NCI-H82 treated with DMSO at 0.1 percent for 48 hours (cell line): ENCODE data around the gene TOPBP1.
"Not testable (repeated sequence)": the region's sequence is repeated elsewhere in the genome, so short reads cannot be mapped to it uniquely, and the experiment has no call there.

Source experiments
- DNase-seq: peaks from one replicate; lab custom pipeline; 2025; ENCODE audit not compliant: unreplicated experiment; lab: John Stamatoyannopoulos, UW

The TOPBP1 gene

DNA sequence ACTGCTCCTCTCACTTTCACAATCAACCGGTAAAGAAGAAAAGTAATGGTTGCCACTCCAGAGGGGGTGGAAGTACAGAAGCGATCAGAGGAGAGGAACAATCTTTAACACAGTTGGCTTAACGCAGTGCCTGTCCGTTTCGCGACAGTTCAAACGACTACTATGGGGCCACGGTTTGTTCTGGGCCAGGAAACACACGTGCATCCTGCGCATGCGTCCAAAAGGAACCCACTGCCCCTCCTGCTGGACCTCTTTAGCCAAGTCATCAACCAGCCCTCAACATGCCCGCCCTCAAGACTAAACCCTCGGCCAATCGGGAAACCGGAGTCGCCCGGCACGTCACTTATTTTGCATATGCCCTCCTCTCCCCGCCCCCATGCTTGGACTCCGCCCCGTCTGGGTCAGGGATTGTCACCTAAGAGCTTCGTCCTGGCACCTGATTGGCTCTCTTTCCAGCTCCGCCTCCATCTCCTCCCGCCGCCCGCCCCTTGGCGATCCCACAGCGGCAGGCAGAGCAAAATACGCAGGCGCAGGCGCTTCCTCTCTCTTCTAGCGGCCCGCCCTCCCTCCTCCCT lies 88.6 kb downstream of the TOPBP1 start:
- no peak for DNase-seq

DNA sequence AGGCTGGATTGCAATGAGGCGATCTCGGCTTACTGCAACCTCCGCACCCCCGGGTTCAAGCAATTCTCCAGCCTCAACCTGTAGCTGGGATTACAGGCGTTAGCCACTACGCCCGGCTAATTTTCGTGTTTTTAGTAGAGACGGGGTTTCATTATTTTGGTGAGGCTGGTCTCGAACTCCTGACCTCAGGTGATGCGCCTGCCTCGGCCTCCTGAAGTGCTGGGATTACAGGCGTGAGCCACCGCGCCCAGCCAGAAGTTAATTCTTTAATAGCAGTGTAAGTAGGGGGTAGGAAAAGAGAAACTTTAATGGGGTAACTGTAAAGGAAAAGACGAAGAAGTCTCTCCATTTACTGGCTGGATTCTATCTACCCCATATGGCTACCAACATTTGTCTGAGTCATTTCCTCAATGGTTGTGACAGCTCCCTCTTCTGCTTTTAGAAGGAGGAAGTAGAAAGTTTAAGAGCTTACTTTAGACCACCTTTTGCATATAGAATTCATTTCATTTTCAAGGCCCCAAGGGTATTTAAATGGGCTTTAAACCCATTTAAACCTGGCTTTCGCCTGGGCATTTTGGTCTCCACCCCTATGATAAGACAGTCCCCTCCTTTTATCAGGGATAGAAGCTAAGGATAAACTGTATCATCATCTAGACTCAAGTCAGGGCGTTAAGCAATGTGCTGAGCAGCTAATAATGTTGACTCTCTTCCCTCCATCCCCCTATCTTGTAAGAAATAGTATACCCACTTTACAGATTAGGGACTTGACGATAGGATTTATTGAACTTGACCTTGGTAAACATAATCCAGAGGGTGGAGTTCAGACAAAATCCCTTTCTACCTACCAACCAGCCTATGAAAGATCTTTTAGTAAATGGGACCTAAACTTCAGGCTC lies 89.3 kb downstream of the TOPBP1 start:
- no peak for DNase-seq

DNA sequence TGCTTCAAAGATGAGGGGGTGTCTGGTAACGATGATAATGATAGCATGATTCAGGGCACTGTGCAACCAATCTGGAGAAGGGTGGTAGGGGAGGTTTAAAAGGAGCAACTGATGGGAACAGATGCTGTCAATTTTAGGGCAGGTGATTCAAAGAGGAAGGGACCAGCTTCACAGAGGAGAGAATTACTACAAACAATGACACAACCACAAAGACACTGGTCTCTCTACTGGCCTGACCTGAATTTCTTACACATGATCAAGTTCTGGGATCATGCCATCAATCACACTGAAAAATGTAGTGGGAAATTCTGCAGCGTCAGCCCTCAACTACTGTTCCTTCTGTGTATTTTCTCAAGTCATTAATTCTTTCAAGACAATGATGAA lies 90.8 kb downstream of the TOPBP1 start:
- no peak for DNase-seq

DNA sequence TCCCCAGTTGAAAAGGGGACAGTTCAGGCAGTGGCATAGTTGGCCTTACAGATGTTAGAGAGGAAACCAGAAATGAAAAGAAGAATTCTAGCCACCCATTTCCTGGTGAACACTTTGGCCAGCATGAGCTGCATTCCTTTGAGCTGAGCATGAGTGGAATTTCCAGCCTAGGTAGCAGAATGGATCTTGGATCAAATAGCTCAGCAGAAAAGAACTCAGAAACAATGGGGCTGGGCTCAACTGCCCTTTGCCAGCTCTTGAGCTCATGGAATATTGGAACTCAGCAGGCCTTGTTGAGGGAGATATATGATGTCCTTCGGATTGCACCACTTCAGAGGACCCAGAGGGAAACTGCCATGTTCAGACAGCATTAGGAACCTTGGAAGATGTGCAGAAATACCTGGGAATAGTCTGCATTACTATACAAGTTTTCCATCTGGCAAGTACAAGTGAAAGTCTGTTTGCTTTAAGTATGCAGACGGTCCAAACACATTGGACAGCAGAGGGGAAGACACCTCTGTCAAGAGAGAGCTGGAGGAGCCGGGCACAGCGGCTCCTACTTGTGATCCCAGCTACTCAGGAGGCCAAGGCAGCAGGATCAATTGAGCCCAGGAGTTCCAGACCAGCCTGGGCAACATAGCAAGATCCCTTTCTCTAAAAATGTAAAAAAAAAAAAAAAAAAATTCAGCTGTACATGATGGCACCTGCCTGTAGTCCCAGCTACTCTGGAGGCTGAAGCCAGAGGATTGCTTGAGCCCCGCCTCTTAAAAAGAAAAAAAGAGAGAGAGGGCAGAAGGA lies 91.4 kb downstream of the TOPBP1 start:
- DNase-seq, result no peak

DNA sequence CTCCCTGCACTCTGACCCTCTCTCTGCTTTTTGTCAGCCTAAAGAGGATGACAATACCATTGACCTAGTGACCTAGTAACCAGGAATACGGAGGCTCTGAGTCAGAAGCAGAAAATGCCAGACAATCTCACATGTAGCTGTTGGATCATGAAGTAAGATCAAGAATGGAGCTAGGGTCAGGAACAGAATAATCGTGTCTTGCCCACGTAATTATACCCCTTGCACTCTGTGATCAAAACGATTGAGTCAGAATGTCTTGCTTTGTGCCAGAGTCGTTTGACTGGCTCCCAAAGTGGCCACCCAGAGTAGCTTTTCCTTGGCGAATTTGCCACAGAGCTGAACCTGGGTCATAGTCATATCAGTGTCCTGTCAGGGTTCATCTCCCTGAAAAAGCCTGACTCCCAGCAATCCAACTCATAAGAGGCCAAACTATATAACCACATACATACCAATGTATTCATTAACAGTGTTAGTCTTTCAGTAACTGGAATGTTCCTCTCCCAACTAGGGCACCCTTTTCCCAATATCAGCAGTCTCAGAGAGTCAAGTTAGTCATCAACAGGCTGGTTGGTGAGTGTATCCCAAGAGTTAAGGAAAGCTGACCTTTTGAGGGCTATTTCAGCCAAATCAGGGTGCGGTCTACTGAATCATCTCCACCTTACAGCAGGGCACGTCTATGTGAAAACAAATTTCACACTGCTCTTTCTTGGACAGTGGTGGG lies 93.3 kb downstream of the TOPBP1 start:
- DNase-seq, result no peak

DNA sequence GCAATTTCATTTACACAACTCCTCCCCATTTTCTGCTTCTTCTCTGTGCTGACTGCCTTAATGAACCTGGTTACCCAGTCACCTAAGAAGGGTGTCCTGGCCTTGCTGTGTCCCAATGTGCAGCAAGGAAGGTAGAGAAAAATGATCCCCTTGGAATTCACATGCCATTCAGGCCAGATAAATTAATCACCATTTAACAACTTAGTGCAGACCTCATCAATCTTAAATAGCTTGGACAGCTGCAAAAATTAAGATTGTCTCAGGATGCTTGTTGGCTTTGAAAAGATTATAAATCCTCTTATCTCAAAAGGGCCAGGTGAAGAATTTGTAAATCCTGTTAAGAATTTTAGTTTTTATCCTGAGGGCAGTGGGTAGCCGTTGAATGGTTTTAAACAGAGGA lies 97.9 kb downstream of the TOPBP1 start:
- no peak for DNase-seq

DNA sequence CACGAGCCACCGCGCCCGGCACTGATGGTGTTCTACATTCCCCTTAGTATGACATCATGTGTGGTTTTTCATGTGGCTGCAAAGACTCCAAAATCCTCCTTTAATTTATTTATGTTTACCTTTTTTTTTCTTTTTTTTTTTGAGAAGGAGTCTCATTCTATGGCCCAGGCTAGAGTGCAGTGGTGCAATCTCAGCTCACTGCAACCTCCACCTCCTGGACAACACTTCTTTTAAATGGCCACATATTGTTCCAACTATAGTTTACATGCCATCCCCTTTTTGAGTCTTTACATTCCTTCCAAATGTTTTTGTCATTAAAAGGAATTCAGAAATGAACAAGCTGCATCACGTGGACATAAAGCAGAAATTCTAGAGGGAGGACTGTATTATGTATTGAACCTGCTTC lies 98.6 kb downstream of the TOPBP1 start:
- no peak for DNase-seq

DNA sequence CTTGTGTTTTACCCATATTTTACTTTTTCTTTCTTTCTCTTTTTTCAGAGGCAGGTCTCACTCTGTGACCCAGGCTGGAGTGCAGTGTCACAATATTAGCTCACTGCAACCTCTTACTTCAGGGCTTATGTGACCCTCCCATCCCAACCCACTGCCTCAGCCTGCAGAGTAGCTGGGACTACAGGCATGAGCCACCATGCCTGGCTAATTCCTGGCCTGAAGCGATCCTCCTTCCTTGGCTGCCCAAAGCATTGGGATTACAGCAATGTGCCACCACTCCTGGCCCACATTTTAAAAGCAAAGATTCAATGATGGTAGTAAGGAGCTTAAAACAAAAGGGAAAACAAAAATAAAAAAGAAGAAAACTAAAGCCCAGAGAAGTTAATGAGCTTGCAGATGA lies 99.4 kb downstream of the TOPBP1 start:
- DNase-seq, result no peak

DNA sequence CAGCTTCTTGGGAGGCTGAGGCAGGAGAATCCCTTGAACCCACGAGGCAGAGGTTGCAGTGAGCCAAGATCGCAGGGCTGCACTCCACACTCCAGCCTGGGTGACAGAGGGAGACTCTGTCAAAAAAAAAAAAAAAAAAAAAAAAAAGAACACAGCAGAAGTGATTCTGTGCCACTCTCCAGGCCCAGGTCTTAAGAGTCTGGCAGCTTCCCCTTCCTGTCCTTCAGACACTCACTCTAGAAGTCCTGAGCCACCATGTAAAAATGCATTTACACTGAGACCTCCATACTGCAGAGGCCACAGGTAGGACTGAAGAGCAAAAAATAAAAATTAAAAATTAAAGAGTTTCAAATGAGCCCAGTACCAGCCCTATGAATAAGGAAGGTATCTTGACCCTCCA lies 100.1 kb downstream of the TOPBP1 start:
- no peak for DNase-seq

DNA sequence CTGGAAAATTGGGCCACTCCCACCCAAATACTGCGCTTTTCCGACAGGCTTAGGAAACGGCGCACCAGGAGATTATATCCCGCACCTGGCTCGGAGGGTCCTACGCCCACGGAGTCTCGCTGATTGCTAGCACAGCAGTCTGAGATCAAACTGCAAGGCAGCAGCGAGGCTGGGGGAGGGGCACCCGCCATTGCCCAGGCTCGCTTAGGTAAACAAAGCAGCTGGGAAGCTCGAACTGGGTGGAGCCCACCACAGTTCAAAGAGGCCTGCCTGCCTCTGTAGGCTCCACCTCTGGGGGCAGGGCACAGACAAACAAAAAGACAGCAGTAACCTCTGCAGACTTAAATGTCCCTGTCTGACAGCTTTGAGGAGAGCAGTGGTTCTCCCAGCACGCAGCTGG lies 110.2 kb downstream of the TOPBP1 start:
- DNase-seq, result not testable (repeated sequence)
